GM13977 (cell line): ENCODE data around the gene CTNND2.

Source experiments
- DNase-seq: peaks from one replicate; pipeline ENCODE4 v3.0.0; 2012; ENCODE audit warnings: low spot score
- CTCF ChIP-seq: IDR thresholded peaks from 2 replicates; pipeline ENCODE4 v1.5.1; 2012; ENCODE audit warnings: mild to moderate bottlenecking, control low read depth; ENCODE audit not compliant: insufficient read depth; ENCODE audit errors: extremely low read depth, missing control alignments
- in situ Hi-C: fragments of 300-500 bp; cut with MboI; formaldehyde crosslinking; loops from one replicate; pipeline ENCODE4 v1.12.0; 2022; ENCODE audit warnings: low sequenced_read_pairs, low pct_unique_long_range_greater_than_20kb, mixed read lengths, inconsistent platforms; ENCODE audit not compliant: unreplicated experiment

The CTNND2 gene

GRCh38 chr5:11289208-11289607 lies 615.0 kb downstream of the CTNND2 start:
- no peak for TF ChIP-seq CTCF
- in situ Hi-C loops, result no loop called here
- no peak for DNase-seq

GRCh38 chr5:11281842-11282241 lies 622.4 kb downstream of the CTNND2 start:
- no peak for TF ChIP-seq CTCF

GRCh38 chr5:11277323-11277722 lies 626.9 kb downstream of the CTNND2 start:
- no peak for DNase-seq
- in situ Hi-C loops, result no loop called here

More at GRCh38 chr5:11281842-11282241, 622.4 kb downstream of the CTNND2 start:
- in situ Hi-C loops, result no loop called here
- DNase-seq, result no peak

GRCh38 chr5:11273180-11273903 lies 630.9 kb downstream of the CTNND2 start:
- in situ Hi-C loops, result no loop called here
- TF ChIP-seq CTCF, result no peak
- no peak for DNase-seq

More at GRCh38 chr5:11277323-11277722, 626.9 kb downstream of the CTNND2 start:
- TF ChIP-seq CTCF, result no peak

GRCh38 chr5:11269515-11269914 lies 634.7 kb downstream of the CTNND2 start:
- no peak for DNase-seq
- no peak for TF ChIP-seq CTCF
- in situ Hi-C loops, result no loop called here

- in situ Hi-C loops, result no loop called here
- no peak for TF ChIP-seq CTCF
- DNase-seq, result no peak
Measured at GRCh38 chr5:11268891-11269290, 635.4 kb downstream of the CTNND2 start.
